Activated CD8-positive, alpha-beta memory T cell treated with anti-CD3 and anti-CD28 coated beads, Interleukin-2, amount 50 U/mL, for 24 hours (primary cell): ENCODE data around the gene FMNL1.

Experiments
- DNase-seq: peaks from one replicate; pipeline ENCODE4 v3.0.0-alpha.2; 2020; ENCODE audit errors: extremely low read depth

The FMNL1 gene

DNA sequence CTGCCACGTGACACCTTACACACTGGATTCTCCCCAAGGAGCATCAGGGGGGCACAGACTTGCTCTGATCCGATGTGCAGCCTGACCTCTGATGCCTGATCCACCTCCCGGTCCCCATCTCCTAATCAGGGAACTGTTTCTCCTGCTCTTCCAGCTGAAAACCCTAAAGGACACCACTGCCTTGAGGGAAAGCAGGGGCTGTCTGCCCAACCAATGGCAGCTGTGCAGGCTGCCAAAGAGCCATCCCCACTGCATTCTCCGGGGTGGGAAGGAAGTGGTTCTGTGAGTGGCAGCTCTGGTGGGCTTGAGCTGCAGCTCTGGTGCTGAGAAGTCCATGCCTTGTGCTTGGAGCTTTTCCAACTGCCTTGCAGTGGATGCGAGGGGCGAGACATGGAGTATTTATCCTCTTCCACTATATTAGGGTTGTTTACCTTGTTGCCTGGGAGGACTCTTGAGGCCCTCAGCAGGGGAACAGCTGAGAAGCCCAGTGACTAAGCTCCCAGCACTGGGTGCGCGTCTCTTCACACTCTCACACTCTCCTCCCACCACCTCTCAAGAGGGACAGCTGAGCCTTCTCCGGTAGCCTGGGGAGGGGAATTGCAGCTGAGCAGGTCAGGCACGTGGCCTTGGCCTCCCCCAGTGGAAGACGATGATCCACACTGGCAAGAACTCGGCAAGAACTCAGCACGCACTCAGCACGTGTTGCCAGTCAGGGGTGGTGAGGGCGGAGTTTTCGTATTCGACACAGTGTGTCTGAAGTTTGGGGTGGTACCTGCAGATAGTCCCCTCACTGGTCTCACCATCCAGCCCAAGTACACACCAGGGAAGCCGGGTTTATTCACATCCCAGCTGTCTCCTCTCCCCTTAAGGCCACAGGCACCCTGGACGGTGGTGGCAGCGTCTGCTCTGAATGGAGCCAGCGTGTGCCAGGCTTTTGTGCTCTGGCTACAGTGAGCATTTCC is 61.3 kb downstream of the FMNL1 start:
- no peak for DNase-seq

DNA sequence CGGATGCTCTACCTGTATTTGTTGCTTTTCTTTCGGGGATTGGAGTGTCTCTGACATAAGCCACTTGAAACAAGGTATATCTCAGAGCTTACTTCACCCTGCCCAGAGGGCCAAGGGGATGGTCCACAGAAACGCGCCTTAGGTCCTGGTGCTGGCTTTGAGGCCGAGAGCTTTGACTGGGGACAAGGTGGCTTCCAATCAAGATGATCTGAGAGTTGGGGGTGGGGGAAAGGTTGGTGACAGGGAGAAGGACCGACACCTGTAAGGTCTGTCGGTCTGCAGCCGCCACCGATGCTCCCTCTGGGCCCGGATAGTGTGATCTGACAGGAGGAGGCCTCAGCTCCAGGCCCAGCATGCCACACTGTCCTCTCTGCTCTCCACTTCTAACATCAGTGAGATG is 62.0 kb downstream of the FMNL1 start:
- no peak for DNase-seq

DNA sequence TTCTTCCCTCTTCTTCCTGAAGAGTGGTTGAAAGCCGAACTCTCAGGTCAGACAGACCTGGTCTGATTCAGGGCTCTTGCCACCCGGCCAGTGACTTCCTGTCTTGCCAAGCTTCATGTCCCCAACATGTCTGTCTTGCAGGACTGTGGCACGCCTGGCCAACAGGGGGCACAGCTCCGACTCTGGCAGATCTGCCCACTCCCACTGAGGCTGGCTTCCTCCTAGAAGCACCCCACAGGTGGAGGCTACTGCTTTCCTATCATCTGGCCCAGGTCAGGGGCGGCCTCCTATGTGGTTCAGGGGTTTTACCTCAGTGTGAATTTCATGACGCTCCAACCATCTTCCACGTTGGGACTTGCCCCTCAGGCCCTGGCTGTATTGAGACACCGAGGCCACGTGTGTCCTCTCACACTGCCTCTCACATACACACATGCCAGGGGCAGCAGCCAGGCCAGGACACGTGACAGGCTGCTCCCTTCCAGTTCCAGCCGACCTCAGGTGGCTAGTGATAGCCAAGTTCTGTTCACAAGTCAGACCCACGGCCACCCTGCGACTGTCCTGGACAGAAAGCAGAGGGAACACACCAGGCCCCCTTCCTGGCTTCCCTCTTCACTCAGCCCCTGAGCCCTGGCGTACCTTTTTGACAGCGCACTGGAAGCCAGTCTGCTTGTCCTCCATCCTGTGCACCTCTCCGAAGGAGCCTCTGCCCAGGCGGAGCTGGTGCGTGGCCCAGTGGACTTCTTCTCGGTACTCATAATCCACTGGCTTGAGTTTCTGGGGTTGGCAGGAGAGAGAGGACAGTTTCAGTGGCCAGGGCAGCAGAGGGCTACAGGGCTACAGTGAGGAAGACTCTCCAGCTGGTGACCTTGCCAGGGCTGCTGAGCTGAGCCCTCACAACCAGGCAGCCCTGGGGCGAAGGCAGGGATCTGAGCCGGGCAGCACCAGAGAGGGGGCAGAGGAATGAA is 62.8 kb downstream of the FMNL1 start:
- DNase-seq: no peak

DNA sequence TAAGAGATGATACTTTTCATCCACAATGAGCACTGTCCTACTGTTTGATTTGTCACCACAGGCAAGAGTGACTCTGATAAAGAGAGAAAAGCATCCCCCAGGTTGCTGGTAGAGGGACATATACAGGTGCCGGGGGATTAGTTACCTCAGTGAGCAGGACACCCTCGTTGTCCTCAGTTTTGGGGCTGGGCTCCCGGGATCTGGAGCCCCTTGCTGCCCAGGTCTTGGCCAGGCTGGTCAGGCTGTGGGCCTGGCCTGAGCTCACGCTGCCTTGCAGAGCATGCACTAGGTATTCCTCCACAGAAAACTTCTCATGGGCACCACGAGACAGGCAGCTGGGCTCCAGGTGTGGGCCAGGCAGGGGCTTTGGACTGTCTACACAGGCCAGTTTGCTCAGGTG is 64.6 kb downstream of the FMNL1 start:
- no peak for DNase-seq

DNA sequence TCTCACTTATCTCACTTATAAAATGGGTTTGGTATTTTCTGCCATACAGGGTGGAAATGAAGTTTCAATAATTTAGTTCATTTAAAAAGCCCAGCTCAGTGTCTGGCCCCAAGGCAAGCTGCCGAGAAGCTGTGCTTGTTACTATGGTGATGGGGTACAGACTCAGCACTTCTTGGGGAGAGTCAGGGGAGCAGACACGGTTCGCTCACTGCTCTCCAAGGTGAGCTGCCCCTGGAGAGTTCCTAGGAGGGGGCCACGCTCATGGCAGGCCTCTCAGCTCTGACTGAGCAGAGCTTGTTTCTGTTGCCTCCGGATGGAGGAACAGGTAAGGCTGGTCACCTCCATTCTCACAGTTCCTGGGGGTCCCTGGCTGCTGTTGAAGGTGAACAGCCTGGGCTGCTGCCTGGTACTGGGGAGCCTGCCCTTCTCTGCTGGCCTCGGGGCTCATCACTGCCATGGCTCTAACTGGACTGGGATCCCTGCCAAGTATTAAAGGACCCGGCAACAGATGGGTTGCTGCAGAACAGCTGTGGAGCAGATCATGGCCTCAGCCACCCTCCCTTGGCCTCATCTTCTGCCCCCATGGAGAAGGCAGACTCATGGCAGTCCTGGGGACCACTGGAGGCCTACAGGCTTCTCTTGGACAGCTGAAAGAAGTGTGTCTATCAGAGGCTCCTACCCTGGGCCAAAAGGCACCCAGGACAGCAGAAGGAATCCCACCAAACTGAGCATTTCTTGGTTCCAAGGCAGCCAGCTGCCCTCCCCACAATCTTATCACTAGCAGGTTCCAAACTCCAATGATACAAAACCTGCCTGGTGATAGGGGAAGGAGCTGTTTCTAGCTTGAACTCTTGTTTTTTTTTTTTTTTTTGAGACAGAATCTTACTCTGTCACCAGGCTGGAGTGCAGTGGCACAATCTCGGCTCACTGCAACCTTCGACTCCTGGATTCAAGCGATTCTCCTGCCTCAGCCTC is 66.1 kb downstream of the FMNL1 start:
- DNase-seq: no peak

DNA sequence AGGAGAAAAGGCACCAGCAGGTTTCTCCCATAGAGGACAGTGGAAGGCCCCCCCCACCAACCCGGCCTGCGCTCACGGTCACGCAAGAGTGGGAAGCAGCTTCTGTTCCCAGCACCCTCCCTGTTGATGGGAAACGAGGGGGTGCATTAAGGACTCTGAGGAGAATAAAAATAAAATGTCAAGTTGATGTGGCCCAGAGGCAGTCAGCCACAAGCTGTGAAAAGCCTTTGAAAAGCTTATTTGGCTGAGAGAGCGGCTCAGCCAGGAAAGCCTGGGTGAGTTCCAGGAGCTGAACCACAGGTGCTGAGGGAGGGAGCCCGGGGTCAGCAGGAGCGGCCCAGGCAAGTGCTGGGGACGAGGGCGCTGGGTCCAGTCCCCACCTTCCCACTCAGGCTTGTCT is 67.1 kb downstream of the FMNL1 start:
- no peak for DNase-seq

DNA sequence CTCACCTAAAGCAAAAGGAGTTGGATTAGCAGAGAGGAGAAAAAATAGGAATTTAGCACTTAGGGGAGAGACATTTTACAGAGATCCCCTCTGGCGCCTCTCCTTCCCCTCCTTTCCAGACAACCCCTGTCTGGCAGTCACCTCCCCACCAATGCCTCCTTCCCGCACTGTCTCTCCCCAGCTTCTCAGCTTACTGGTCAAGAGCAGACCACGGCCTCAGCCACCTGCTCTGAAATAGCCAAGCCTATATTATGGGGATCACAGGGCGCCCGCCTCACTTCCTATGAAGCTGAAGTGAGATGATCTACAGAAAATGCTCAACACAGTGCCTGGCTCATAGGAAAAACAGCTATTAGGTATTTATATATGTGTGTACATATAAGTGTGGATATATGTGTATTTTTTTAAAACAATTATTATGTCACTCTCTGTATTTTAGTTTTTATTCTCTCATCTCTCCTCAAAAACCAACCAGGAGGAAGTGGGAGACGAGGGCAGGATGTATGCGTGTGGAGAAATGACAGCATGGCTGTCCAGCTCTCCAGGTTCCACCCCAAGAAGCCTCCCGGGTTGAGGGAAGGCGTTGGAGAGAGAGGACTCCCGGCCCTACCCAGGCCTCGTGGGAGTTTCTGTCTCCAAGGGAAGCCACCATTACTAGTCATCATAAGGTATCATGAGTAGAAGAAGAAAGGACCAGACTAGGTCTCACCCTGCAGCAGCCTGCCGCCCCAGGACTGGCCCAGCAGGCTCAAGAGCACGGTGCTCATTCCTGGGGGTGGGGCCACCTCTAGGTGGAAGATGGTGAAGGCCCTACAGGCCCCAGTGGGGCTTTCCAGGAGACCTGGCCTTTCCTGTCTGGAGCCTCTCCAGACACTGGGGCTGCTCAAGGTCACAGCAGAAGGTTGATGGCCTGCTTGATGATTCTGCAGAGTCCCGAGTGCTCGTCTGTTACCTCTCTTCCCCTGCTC is 67.9 kb downstream of the FMNL1 start:
- no peak for DNase-seq

DNA sequence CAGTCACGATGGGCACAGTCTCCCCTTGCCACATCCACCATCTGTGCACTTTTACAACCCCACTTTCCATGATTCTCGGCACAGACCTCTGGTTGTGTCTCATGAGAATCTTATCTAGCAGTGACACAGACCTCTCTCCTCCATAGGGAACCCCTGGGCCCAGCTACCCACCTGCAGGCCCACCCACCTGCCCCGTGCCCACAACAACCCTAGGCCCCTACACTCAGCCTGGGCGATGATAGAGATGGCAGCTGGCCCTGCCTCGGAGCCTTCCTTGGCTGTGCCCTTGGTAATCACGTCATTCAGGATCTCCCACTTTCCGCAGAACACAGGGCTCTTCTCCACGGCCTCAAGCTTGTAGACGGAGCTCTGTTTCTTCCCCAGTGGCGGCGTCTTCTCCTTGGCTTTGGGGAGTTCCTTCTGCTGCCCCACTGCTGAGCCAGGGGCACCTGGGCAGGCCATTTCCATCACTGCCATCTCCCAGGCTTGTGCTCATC is 68.6 kb downstream of the FMNL1 start:
- no peak for DNase-seq

DNA sequence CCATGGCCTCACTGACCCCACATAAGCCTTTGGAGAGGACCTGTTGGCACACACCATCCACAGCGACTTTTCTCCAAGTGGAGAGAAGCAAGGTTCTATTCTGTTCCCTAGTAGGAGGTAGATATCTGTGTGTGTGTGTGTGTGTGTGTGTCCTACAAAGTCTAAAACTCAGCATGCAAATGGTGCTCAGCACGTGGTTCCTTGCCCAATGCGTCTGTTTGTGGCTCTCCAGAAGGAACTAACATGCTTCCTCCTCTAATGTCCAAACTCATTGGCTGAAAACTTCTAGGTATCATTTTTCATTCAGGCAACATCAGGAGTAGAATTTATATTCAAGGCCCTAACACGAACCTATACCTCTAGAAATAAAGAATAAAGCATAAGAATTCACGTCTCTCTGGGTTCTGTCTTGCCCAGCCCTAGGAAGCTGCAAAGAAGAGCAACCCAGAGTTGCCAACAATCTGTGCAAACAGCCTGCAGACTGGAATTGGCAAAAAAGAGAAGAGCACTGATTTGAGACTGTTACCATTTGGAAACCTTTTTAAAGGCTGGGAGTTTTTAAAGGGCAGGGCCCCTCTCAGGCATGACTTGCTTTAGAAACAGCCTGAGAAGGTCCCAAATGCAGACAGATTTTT is 69.6 kb downstream of the FMNL1 start:
- DNase-seq: no peak

DNA sequence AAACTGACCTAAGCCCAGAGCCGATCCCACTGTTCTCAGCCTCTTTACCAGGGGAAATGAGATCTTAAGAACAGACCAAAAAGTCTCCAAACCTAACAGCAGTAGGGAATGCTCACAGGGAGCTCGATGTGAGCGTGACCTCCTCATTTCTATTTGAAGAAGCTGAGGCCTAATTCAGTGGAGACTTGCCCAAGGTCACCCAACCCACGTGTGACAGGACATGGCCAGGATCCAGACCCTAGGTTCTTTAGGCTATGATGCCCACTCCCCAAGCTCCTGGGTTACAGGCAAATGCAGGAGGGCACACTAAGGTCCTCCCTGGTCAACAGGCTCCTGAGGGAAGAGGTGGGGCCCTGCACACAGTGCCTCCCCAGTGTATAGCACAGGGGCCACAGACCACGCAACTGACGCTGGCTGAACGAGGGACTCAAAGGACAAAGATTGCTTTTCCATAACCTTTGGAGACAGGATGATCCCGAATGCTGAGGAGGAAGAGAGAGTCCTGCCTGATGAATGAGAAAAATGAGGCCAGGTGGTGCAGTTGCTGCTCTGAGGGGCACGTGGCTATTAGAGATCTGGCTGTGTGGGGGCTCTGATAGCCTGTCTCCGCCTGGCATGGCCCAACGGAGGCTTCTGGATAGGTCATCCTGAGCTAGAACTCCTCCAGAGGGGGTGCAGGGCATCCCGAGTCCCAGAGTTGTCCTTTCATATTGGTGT is 71.2 kb downstream of the FMNL1 start:
- DNase-seq: no peak

DNA sequence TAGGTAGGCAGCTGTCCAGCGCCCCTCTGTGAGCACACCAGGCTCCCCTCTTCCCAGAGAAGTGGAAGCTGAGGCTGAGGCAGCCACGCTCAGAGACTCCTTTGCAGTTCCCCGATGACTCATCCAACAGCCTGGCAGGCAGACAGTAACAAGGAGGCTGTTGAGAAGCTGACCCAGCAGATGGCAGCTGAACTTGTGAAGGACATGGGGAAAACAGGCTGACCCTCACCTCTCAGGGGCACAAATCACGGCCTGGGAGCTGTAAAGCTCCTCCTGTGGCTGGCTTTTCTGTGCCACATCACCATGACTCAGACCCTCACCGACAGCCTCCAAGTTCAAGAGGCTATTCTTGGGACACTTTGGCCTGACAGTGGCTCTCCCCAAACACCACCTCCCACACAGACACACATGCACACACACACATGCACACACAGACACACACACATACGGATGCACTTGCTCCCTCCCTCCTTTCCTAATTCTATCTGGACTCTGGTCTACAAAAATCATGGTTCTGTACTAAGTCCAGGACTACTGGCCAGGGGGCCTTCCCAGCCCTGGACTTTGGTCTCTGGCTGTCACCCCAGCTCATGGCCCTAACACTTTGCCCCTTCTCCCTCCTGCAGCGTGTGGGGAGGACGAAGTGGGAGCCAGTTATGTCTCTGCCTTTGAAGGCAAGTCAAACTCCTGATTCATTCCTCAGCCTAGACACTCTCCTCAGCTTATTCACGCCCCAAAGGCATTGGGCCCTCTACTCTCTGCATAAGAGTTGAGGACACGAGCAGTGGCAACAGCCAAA is 71.9 kb downstream of the FMNL1 start:
- no peak for DNase-seq

DNA sequence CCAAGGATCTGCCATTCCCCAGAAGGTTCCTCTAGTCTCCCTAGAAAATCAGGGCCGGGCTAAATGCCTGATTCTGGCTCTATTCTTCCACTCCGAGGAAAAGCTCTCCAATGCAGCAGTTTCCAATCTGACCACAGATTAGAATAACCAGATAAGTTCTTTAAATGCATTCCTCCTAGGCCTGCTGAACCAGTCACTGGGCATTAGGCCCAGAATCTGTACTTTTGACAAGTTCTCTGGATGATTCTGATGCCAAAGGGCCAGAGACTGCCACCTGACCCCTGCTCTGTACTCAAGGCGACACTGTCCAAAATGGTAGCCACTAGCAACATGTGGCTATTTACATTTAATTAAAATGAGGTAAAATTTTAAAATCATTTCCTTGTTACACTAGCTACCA is 72.8 kb downstream of the FMNL1 start:
- DNase-seq: no peak

DNA sequence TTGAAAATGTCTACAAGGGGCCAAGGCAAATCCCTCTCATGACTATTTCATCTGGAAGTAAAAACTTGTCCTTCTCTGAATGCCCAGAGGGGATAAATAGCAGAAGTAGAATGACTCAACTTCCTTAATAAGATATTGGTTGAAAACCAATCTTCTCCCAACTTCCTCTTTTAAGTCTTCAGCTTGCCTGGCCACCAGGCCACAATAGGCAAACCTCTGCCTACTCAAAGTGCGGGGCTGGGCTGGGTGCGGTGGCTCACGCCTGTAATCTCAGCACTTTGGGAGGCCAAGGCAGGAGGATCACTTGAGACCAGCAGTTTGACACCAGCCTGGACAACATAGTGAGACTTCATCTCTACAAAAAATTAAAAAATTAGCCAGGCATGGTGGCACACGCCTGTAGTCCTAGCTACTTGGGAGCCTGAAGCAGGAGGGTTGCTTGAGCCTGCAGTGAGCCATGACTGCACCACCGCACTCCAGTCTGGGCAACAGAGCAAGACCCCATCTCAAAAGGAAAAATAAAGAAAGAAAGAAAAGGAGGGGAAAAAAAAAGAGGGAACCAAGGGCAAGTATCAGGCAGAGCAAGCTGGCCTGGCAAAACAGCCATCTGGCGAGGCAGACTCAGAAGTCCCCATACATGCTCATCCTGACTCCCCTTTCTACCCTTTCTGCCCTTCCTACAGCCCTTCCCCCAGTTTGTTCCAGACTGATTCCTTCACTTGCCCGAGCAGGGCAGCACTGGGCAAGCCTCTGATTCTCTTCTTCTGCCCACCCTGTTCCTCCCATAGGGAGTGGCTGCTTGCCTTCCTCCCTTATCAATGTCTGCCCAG is 74.5 kb downstream of the FMNL1 start:
- no peak for DNase-seq

DNA sequence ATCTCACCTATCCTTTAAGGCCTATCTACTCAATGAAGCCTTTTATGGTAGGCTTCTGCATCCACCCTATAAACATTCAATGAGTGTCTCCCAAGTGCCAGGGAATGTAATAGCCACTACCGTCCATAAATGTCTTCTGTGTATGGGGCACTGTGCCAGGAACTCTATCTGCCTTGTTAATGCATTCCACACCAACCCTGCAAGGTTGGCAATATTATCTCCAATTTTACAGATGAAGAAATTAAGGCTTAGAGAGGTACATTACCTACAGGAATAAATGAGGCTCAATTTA is 75.1 kb downstream of the FMNL1 start:
- no peak for DNase-seq
